Neural progenitor cell (in vitro differentiated cells): ENCODE data around the gene GAB1. TPM values are rescaled to one million over a fixed set of nuclear protein-coding genes. Genes with fewer than 3 reads are reported as not detected.

ENCODE experiments used
- DNase-seq: peaks from one replicate; pipeline ENCODE4 v3.0.0-alpha.2; 2016; ENCODE audit warnings: low spot score
- H2AFZ ChIP-seq: fragments of 200-600 bp; sonication (generic); replicated peaks from 2 replicates; pipeline ENCODE4 v1.6.1; 2016; ENCODE audit warnings: antibody characterized with exemption
- H3F3A ChIP-seq: fragments of 200-600 bp; sonication (generic); 2 replicates; pipeline ENCODE4 v1.6.1; 2016; ENCODE audit warnings: antibody characterized with exemption, low read depth
- H3K27ac ChIP-seq: fragments of 200-600 bp; sonication (generic); 2 replicates; pipeline ENCODE4 v1.5.1; 2016; ENCODE audit warnings: mild to moderate bottlenecking
- H3K27me3 ChIP-seq: fragments of 200-600 bp; sonication (generic); 2 replicates; pipeline ENCODE4 v1.6.1; 2016; ENCODE audit warnings: mild to moderate bottlenecking, moderate library complexity
- H3K36me3 ChIP-seq: fragments of 200-600 bp; sonication (generic); 2 replicates; pipeline ENCODE4 v1.5.1; 2016
- H3K4me1 ChIP-seq: fragments of 200-600 bp; sonication (generic); 2 replicates; pipeline ENCODE4 v1.6.1; 2016; ENCODE audit warnings: mixed run types
- H3K4me2 ChIP-seq: fragments of 200-600 bp; sonication (generic); 2 replicates; pipeline ENCODE4 v1.6.1; 2016
- H3K4me3 ChIP-seq: fragments of 200-600 bp; sonication (generic); 2 replicates; pipeline ENCODE4 v1.5.1; 2016
- H3K79me2 ChIP-seq: fragments of 200-600 bp; sonication (generic); 2 replicates; pipeline ENCODE4 v1.6.1; 2016; ENCODE audit warnings: low read depth
- H3K9ac ChIP-seq: fragments of 200-600 bp; sonication (generic); 2 replicates; pipeline ENCODE4 v1.6.1; 2016
- H3K9me3 ChIP-seq: fragments of 200-600 bp; sonication (generic); 2 replicates; pipeline ENCODE4 v1.5.1; 2016; ENCODE audit warnings: low read depth
- H4K20me1 ChIP-seq: fragments of 200-600 bp; sonication (generic); 2 replicates; pipeline ENCODE4 v1.6.1; 2016; ENCODE audit warnings: low read depth
- H3K27ac Mint-ChIP-seq: 3 replicates; pipeline ENCODE4 v1.8.0; 2021; ENCODE audit warnings: mixed read lengths
- H3K27me3 Mint-ChIP-seq: 2 replicates; pipeline ENCODE4 v1.8.0; 2022; ENCODE audit warnings: low read depth, mild to moderate bottlenecking, inconsistent platforms, moderate library complexity, mixed read lengths; ENCODE audit not compliant: insufficient read depth
- H3K36me3 Mint-ChIP-seq: 3 replicates; pipeline ENCODE4 v1.8.0; 2021; ENCODE audit warnings: mixed read lengths
- H3K4me1 Mint-ChIP-seq: 3 replicates; pipeline ENCODE4 v1.8.0; 2021; ENCODE audit warnings: mixed read lengths
- H3K4me3 Mint-ChIP-seq: 3 replicates; pipeline ENCODE4 v1.8.0; 2021; ENCODE audit warnings: mild to moderate bottlenecking, moderate library complexity, mixed read lengths
- H3K9me3 Mint-ChIP-seq: 3 replicates; pipeline ENCODE4 v1.8.0; 2020; ENCODE audit warnings: mixed read lengths
- EZH2 ChIP-seq: fragments of 200-600 bp; sonication (generic); IDR thresholded peaks from 2 replicates; pipeline ENCODE4 v1.6.1; 2017; ENCODE audit warnings: antibody characterized with exemption, mild to moderate bottlenecking, moderate library complexity
- EZH2phosphoT487 ChIP-seq: fragments of 200-600 bp; sonication (generic); IDR thresholded peaks from 2 replicates; pipeline ENCODE4 v1.6.1; 2017; ENCODE audit warnings: antibody characterized with exemption
- total RNA-seq: library from RNA; depleted of rRNA; stranded (reverse); fragments of >200 nt; gene quantifications from 2 replicates; pipeline ENCODE4 v1.2.3, GENCODE V29; 2015; ENCODE audit warnings: low replicate concordance
- TF ChIP-seq, protein P1 (sequence below): fragments of 200-600 bp; sonication (generic); IDR thresholded peaks from 2 replicates; pipeline ENCODE4 v1.5.1; 2017; ENCODE audit warnings: antibody characterized with exemption, mild to moderate bottlenecking

Gene GAB1
- total RNA-seq, 1 donor from 2014 or later: 31.3 TPM

DNA sequence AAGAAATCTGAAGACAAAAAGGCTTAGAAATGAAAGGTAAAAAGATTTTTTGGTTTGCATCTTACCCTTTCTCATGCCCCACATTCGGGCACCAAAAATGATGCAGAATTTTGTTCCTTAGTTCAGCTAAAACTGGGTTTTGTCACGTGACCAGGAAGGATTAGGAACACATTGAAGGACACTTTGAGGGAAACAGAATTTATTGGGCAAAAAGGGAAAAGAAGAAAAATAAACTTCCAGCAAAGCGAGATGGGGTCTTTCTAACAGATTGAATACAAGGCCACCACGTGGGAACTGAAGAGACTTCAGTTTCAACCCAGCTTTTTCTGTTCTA is 95.5 kb downstream of the GAB1 start:
- Mint-ChIP-seq H3K4me1 (peaks cover 12% of the 10 kb centered on the region), H3K4me3 (no peak overlapping the region), H3K36me3 (peaks cover 11% of the 10 kb centered on the region), H3K27ac (no peak overlapping the region), H3K9me3 (no peaks in the 10 kb centered on the region), H3K27me3 (peaks cover 2% of the 10 kb centered on the region)
- Histone ChIP-seq H3K9me3 (no peaks in the 10 kb centered on the region), H2AFZ (no peak overlapping the region), H3K36me3 (peaks cover 10% of the 10 kb centered on the region), H3K9ac (no peak overlapping the region), H3K4me3 (no peak overlapping the region), H3K79me2 (no peaks in the 10 kb centered on the region), H3K27ac (no peak overlapping the region), H4K20me1 (no peaks in the 10 kb centered on the region), H3K4me2 (no peak overlapping the region), H3K4me1 (no peaks in the 10 kb centered on the region), H3F3A (peaks cover 13% of the 10 kb centered on the region), H3K27me3 (no peaks in the 10 kb centered on the region)
- no peak for DNase-seq
- TF ChIP-seq EZH2phosphoT487: no peak
- TF ChIP-seq, protein P1, sequence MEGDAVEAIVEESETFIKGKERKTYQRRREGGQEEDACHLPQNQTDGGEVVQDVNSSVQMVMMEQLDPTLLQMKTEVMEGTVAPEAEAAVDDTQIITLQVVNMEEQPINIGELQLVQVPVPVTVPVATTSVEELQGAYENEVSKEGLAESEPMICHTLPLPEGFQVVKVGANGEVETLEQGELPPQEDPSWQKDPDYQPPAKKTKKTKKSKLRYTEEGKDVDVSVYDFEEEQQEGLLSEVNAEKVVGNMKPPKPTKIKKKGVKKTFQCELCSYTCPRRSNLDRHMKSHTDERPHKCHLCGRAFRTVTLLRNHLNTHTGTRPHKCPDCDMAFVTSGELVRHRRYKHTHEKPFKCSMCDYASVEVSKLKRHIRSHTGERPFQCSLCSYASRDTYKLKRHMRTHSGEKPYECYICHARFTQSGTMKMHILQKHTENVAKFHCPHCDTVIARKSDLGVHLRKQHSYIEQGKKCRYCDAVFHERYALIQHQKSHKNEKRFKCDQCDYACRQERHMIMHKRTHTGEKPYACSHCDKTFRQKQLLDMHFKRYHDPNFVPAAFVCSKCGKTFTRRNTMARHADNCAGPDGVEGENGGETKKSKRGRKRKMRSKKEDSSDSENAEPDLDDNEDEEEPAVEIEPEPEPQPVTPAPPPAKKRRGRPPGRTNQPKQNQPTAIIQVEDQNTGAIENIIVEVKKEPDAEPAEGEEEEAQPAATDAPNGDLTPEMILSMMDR: no peak
- TF ChIP-seq EZH2: no peak

DNA sequence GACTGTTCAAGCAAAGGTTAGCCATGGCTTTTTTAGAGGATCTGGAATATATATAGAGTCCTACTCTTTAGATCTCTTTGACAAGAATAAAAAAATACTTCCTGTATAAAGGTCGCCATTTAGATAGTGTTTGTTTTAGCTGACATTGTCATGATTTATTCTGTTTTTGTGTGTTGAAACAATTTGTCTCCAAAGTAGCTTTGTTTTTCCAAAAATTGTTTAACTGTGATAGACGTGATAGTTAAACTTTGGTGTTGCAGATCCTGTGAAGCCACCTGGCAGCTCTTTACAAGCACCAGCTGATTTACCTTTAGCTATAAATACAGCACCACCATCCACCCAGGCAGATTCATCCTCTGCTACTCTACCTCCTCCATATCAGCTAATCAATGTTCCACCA is 96.6 kb downstream of the GAB1 start:
- Mint-ChIP-seq H3K9me3 (no peaks in the 10 kb centered on the region), H3K27ac (no peak overlapping the region), H3K27me3 (peaks cover 2% of the 10 kb centered on the region), H3K4me3 (no peak overlapping the region), H3K4me1 (peaks cover 12% of the 10 kb centered on the region), H3K36me3 (peaks cover 15% of the 10 kb centered on the region)
- peaks cover 10% of the 10 kb centered on the region for H3K36me3 ChIP-seq
- H4K20me1 ChIP-seq: no peaks in the 10 kb centered on the region
- no peak for TF ChIP-seq EZH2phosphoT487
- no peak overlapping the region for H3K9ac ChIP-seq
- no peak overlapping the region for H3K4me3 ChIP-seq
- no peak for DNase-seq
- no peak overlapping the region for H3K4me2 ChIP-seq
- H3K4me1 ChIP-seq: no peaks in the 10 kb centered on the region
- peaks cover 13% of the 10 kb centered on the region for H3F3A ChIP-seq
- no peak overlapping the region for H3K27ac ChIP-seq
- no peak overlapping the region for H2AFZ ChIP-seq
- H3K79me2 ChIP-seq: no peaks in the 10 kb centered on the region
- no peaks in the 10 kb centered on the region for H3K9me3 ChIP-seq
- H3K27me3 ChIP-seq: no peaks in the 10 kb centered on the region

DNA sequence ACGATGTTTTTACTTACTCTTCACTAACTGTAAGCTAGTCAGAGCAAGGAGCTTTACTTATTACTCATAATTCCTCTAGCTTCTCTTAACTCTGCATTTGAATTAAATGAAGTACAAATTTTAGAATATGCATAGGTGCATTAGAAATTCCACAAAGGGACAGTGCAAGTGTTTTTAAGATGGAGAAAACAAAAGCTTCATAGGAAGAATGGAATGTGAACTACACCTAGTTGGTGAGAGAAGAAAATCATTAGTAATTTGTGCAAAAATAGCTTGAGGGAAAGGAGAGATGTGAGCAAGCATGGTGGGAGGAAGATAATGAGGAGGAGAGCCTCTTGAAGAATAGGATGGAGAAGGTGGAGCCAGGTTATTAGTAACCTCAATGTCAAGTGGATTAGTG is 99.3 kb downstream of the GAB1 start:
- peaks cover 7% of the 10 kb centered on the region for H3K36me3 ChIP-seq
- no peaks in the 10 kb centered on the region for H3K27me3 ChIP-seq
- H2AFZ ChIP-seq: no peak overlapping the region
- no peak overlapping the region for H3K27ac ChIP-seq
- no peak overlapping the region for H3K4me2 ChIP-seq
- TF ChIP-seq EZH2phosphoT487: no peak
- no peak for TF ChIP-seq EZH2
- TF ChIP-seq, protein P1: no peak
- no peak overlapping the region for H3K4me3 Mint-ChIP-seq
- H3K9me3 ChIP-seq: no peaks in the 10 kb centered on the region
- no peaks in the 10 kb centered on the region for H3K9me3 Mint-ChIP-seq
- H3K36me3 Mint-ChIP-seq: peaks cover 19% of the 10 kb centered on the region
- no peak overlapping the region for H3K27ac Mint-ChIP-seq
- peaks cover 10% of the 10 kb centered on the region for H3F3A ChIP-seq
- no peaks in the 10 kb centered on the region for H3K4me1 ChIP-seq
- DNase-seq: no peak
- peaks cover 12% of the 10 kb centered on the region for H3K4me1 Mint-ChIP-seq
- H3K27me3 Mint-ChIP-seq: peaks cover 2% of the 10 kb centered on the region
- no peaks in the 10 kb centered on the region for H4K20me1 ChIP-seq
- no peaks in the 10 kb centered on the region for H3K79me2 ChIP-seq
- H3K9ac ChIP-seq: no peak overlapping the region
- H3K4me3 ChIP-seq: no peak overlapping the region

DNA sequence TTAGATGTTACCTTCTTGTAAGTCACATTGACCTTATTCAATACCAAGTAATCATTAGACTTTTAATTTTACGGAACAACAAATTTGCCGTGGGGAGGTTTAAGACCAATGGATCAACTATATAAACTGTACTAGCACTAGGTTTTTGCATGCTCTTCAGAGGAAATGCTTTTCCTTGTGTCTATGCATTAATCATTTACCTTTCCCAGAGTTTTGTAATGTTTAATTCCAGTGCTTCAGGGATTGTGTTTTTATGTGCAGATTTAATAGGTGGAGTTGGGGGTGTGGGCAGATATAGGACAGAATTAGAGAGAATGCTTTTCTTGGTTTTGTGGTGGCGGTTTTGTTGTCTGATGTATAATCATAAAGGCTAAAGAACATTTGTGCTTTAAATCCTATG is 100.8 kb downstream of the GAB1 start:
- Histone ChIP-seq H3K27ac (no peak overlapping the region), H3K9ac (no peak overlapping the region), H3K9me3 (no peaks in the 10 kb centered on the region), H2AFZ (no peak overlapping the region), H3K27me3 (no peaks in the 10 kb centered on the region), H3F3A (no peaks in the 10 kb centered on the region), H4K20me1 (no peaks in the 10 kb centered on the region), H3K79me2 (no peaks in the 10 kb centered on the region), H3K4me2 (no peak overlapping the region), H3K4me1 (peaks cover 6% of the 10 kb centered on the region), H3K4me3 (no peak overlapping the region), H3K36me3 (peaks cover 6% of the 10 kb centered on the region)
- Mint-ChIP-seq H3K4me1 (no peaks in the 10 kb centered on the region), H3K27ac (no peak overlapping the region), H3K36me3 (peaks cover 19% of the 10 kb centered on the region), H3K4me3 (no peak overlapping the region), H3K9me3 (no peaks in the 10 kb centered on the region), H3K27me3 (peaks cover 2% of the 10 kb centered on the region)
- DNase-seq: no peak
- no peak for TF ChIP-seq EZH2phosphoT487
- TF ChIP-seq, protein P1: no peak
- TF ChIP-seq EZH2: no peak
